ENCODE measurements around the gene ZWINT. TPM values are rescaled to one million over a fixed set of nuclear protein-coding genes. Genes with fewer than 3 reads are reported as not detected.

ZWINT gene
- total RNA-seq, 2 experiments from 2014 or later = 119 to 123 TPM

DNA sequence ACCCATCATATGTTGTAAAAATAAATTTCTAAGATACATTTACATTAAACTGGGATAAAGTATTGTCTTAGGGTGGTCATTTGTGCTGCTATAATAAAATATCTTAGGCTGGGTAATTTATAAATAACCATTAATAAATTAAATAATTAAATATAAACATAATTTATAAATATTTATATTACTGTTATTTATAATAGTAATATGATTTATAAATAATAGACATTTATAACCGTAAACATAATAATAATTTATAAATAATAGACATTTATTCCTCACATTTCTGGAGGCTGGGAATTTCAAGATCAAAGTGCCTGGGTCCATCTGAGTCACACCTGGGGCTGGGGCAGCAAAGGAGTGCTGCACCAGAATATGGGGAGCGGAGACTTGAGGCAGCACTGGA, 31.1 kb downstream of the ZWINT start:
- Mint-ChIP-seq H3K27ac (no peak overlapping the region), H3K4me3 (no peak overlapping the region), H3K9me3 (ENCODE audit: insufficient read depth) (peaks cover under 1% of the 10 kb centered on the region), H3K27me3 (ENCODE audit: low read depth) (no peaks in the 10 kb centered on the region), H3K4me1 (ENCODE audit: low read depth) (no peaks in the 10 kb centered on the region), H3K36me3 (ENCODE audit: low read depth) (no peaks in the 10 kb centered on the region)
- no peak for ATAC-seq
- DNase-seq = no peak
- ChIA-PET CTCF (no interaction called here), POLR2A (no interaction called here)

DNA sequence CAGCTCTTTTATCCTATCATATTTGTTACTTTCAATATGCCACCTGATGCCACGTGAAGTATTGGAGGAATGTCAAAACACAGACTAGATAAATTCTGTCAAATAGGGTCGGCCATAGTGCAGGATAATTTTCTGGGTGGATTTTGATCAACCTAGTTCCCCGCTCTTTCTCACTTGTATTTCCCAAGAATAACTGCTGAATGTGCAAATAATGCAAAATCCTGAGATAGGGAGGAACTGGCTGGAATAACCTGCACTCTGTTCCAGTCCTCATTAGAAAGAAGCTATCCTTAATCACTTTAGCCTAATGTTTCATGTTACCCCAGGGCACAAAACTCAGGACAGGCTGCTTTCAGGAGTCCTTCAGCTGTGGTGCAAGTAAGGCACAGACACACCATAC, 33.9 kb downstream of the ZWINT start:
- POLR2A ChIA-PET = no interaction called here
- no peak for ATAC-seq
- DNase-seq = no peak
- Mint-ChIP-seq H3K27ac (no peak overlapping the region), H3K4me3 (no peak overlapping the region), H3K27me3 (ENCODE audit: low read depth) (no peaks in the 10 kb centered on the region), H3K9me3 (ENCODE audit: insufficient read depth) (no peaks in the 10 kb centered on the region), H3K4me1 (ENCODE audit: low read depth) (no peaks in the 10 kb centered on the region), H3K36me3 (ENCODE audit: low read depth) (no peaks in the 10 kb centered on the region)
- CTCF ChIA-PET = interaction anchor here (0.7 kb wide), 1 partner anchor 35 kb away, joined by 3 read pairs; no protein-coding TSS in a partner anchor

DNA sequence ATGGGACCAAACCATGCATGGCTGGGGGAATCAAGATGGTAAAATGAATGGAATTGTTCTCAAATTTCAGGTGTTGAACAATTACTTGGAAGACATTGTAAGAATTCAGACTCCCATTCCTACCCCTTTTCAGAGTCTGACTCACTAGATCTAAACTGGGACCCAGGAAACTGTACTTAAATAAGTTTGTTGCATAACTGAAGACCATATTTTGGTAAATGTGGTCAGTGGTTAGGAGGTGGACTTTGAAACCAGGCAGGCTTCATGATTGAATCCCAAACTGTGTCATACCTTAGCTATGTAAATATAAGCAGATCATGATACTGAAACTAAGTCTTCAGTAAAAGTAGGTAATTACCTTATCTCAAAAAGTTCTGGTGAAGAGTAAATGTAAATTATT, 41.7 kb downstream of the ZWINT start:
- no peak for ATAC-seq
- no peak for DNase-seq
- no peaks in the 10 kb centered on the region for H3K9me3 Mint-ChIP-seq (ENCODE audit: insufficient read depth)
- no peaks in the 10 kb centered on the region for H3K4me1 Mint-ChIP-seq (ENCODE audit: low read depth)
- POLR2A ChIA-PET = no interaction called here
- no peak overlapping the region for H3K27ac Mint-ChIP-seq
- H3K27me3 Mint-ChIP-seq (ENCODE audit: low read depth) = no peaks in the 10 kb centered on the region
- no peaks in the 10 kb centered on the region for H3K36me3 Mint-ChIP-seq (ENCODE audit: low read depth)
- no peak overlapping the region for H3K4me3 Mint-ChIP-seq
- CTCF ChIA-PET = no interaction called here

DNA sequence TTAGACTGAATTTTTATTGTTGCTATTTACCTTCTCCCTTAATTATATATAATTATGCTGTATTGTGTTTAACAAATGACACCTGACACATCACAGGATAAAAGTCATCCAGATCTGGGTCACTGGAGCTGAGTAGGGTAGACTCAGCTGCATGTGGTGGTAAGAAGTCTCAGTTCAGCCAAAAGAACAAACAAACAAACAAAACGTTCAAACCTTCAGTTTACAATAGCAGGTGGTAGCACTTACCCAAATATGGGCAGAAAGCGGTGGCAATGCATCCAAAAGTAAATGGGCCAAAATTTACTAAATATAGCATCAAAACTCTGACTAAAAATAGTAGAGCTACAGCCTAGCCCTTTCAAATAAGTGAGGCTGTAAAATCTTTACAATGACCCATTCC, 42.2 kb downstream of the ZWINT start:
- Mint-ChIP-seq H3K27ac (no peak overlapping the region), H3K4me1 (ENCODE audit: low read depth) (no peaks in the 10 kb centered on the region), H3K4me3 (no peak overlapping the region), H3K9me3 (ENCODE audit: insufficient read depth) (no peaks in the 10 kb centered on the region), H3K27me3 (ENCODE audit: low read depth) (no peaks in the 10 kb centered on the region), H3K36me3 (ENCODE audit: low read depth) (no peaks in the 10 kb centered on the region)
- ChIA-PET CTCF (no interaction called here), POLR2A (no interaction called here)
- DNase-seq (no peak), ATAC-seq (no peak)

DNA sequence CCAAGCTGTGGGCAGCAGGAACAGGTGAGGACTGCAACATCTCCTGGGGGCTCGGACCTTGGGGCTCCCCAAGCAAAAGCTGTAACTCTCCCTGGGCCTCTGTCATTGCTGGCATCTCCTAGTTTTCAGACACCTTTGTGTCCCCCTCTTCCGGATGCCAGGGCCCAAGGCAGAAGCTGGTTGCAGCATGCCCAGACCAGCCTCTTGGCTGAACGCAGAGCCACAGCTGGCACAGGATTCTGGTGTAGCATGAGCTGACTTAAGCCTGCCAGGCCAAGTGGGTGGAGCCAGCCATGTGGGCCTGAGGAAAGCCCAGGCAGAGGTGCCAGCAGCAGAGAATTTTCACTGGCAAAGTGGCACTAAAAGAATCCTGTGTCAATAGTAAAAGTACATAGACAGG, 43.5 kb downstream of the ZWINT start:
- Mint-ChIP-seq H3K27me3 (ENCODE audit: low read depth) (no peaks in the 10 kb centered on the region), H3K27ac (no peak overlapping the region), H3K4me3 (no peak overlapping the region), H3K4me1 (ENCODE audit: low read depth) (no peaks in the 10 kb centered on the region), H3K36me3 (ENCODE audit: low read depth) (no peaks in the 10 kb centered on the region), H3K9me3 (ENCODE audit: insufficient read depth) (no peaks in the 10 kb centered on the region)
- no peak for ATAC-seq
- ChIA-PET POLR2A (no interaction called here), CTCF (no interaction called here)
- DNase-seq = no peak

DNA sequence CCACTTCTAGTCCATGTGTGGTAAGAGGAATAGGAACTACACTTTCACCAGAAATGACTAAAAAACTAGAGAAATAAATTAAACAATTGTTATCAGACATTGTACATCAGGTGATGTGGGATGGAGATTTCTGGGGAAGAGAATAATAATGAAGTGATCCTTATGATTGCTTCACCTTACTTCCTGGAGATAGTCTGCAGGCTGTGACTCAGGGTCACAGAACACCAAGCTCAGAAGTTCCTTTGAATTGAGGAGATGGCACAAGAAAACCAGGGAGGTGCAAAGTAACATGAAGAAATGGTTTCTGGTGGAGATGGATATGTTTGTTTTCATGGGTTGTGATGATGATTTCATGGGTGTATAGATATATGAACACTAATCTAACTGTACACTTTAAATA, 44.5 kb downstream of the ZWINT start:
- POLR2A ChIA-PET = no interaction called here
- Mint-ChIP-seq H3K27ac (no peak overlapping the region), H3K4me1 (ENCODE audit: low read depth) (no peaks in the 10 kb centered on the region), H3K36me3 (ENCODE audit: low read depth) (no peaks in the 10 kb centered on the region), H3K9me3 (ENCODE audit: insufficient read depth) (no peaks in the 10 kb centered on the region), H3K4me3 (no peak overlapping the region), H3K27me3 (ENCODE audit: low read depth) (no peaks in the 10 kb centered on the region)
- ATAC-seq = no peak
- CTCF ChIA-PET = no interaction called here
- DNase-seq = no peak

Data from activated CD8-positive, alpha-beta T cell treated with anti-CD3 and anti-CD28 coated beads, Interleukin-2, amount 10 ng/mL, durations not matched to agents 7 days and 5 days (primary cell).